Bone marrow (tissue), 2 donors: ENCODE data around the gene FOXF2.

ENCODE experiments used
- DNase-seq, 2 donors: peaks; one replicate each; lab custom pipeline; 2025; lab: John Stamatoyannopoulos, UW

The FOXF2 gene

DNA sequence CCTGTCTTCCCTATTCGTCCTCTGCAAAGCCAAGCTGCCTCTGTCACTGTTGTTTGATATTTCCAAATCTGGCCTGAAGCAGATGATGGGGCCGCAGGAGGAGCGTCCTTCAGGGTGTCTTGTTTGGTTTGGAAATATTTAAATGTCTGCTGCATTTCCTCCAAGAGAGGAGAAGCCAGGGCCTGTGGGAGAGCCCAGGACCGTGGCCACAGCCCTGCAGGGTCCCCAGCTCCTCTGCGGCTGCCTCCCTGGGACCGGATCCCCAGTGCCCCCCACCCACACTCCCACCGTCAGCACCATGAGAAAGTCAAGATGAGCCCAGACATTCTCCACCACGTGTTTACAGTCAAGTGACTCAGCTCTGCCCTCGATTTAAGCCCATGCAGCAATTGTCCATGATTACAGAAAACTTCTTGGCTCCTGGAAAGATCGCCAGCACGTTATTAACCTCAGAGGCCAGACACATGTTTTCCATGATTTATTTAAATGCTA is 18.2 kb downstream of the FOXF2 start:
- no peak for DNase-seq

DNA sequence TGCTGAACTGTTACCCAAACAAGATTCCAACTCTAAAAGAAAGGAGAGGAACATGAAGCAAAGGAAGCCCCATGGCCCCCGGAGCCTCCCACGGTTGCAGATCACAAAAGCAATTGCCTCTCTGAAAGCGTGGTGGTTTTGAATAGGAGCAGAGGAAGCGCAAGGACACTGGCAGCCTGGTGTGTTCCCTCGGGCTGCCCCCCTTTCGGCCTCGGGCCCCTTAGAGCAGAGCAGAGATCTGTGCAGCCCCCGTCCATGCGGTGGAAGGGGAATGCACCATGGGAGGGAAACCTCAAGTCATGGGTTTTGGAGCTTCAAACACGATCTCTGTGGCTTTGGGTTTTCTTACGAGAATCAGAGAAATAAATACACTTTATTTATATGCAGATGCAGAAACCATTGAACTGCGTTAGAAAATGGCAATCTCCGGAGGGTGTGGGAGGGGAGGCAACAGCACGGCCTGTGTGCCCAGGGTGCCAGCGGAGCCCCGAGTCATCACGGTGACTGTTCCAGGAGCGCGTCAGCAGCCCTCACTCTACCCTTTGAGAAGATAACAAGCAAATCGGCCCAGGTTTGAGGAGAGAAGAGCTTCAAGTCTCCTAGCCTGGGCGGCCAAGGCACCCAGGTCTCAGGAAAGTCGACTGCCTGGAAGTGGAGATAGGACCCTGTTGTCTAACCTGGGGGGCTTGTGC is 20.5 kb downstream of the FOXF2 start:
- no peak for DNase-seq

DNA sequence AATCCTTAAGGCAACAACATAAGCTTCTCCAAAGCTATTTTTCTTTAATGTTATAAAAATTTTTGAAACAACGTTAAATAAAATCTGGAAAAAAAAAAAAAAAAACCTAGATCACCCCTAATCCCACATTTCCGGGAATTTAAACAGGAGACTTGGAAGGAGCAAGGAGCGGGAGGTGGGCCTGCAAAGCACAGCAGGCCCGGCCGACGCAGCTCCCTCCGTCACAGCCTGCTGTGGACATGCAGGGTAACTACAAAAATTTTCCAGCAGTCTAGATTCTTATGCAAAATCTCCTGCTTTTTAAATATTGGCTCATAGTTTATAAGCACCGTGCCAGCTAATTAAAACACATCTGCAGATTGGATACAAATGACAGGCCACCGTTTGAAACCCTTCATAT is 23.5 kb downstream of the FOXF2 start:
- DNase-seq, result no peak

DNA sequence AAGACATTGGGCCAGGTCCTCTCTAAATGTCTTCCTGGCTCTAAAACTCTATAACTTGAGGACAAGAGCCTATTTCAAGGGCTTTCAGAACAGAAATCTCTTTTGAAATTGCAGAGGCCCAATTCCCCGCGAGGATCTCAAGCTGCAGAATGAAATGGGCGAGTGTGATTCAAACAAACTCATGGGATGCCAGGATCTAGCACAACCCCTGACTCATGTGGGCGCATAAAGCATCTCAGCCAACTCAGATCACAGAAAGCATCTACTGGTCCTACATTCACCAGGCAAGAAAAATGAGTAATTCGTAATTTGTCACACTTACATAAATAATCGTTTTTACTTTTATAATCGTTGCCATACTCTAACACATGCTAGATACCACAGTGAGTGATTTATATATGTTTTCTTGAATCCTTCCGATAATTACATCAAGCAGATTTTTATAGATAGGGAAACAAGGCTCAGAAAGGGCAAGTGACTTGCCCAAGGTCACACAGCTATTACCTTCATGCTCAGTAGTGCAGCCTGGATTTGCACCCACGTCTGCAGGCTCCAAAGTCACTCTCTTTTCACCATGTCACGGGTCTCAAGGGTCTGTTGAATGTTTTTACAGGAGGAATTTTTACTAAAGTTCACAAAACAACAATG is 26.2 kb downstream of the FOXF2 start:
- DNase-seq, result no peak

DNA sequence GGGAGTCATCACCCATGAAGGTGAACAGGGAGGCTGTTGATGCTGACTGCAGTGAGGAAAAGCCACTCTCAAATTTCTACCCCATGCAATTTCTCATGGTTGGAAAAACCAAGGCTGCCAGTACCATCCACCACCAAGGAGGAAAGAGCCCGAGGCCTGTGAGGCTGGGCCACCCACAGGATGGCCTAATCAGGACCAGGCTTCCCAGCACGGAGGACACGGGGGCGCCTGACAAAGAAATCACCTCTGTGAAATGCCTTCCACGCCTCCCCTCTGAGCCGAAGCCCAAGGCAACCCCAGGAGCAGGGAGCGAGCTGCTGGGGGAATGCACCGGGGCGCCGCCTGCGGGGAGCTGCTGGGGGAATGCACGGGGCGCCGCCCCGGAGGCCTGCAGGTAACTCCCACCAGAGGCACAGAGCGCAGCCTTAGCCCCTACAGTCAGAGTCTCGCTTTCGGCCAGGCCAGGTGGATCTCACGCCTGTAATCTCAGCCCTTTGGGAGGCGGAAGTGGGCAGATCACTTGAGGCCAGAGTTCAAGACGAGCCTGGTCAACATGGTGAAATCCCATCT is 26.9 kb downstream of the FOXF2 start:
- no peak for DNase-seq

DNA sequence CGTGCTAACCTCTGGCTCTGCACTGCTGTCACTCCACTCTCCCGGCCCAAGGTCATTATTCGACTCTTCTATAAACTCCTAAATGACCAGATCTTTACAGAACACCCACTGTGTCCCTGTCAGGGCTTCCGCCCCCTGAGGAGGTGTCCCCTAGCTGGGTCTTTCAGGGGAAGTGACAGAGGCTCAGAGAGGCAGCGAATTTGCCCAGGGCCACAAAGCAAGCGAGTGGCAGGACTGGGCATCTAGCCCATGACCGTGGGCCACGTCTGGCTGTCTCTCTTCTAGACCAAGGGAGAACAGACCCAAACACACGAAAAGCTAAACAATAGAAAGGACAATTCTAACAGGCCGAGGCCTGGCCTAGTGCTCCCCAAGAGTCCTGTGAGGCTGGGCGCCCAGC is 27.4 kb downstream of the FOXF2 start:
- no peak for DNase-seq

DNA sequence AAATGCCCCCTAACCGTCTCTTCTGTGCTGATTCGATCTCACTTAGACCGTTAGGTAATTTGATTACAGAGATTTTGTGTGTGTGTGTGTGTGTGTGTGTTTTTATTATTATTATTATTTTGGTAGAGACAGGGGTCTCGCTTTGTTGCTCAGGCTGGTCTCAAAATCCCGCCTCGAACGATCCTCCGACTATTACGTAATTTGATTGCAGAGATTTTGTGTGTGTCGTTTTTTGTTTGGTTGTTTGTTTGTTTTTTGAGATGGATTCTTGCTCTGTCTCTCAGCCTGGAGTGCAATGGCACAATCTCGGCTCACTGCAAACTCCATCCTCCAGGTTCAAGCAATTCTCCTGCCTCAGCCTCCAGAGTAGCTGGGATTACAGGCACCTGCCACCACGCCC is 28.3 kb downstream of the FOXF2 start:
- DNase-seq, result no peak

DNA sequence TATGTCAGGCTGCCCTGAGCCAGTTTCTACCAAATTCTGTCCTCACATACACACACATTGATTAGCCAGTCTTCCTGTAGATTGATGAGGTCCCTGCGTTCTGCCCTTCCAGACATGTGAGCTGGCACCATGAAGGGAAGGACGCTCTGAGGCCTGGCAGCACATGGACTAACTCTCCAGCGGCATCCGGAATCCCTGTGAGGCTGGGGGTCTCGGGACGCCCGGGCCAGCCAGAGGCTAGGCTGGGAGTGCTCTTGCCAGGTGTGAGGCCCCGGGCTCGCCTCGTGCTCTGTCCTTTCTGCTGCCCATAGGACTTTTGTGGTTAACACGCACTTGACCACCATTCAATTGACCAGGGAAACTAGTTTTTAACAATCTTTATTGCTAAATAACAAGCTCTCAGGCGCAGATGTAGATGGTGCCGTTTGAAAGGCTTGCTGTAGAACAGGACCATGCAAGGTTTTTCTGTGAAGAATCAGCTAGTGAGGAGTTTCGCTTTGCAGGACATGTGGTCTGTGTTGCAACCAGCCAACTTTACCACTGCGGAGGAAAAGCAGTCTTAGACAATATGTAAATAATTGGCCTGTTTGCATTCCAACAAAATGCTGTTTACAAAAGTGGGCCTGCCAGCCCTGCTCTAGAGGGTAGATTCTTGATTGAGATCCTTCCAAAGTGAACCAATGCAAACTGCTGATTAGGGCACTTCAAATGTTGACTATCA is 29.3 kb downstream of the FOXF2 start:
- no peak for DNase-seq

DNA sequence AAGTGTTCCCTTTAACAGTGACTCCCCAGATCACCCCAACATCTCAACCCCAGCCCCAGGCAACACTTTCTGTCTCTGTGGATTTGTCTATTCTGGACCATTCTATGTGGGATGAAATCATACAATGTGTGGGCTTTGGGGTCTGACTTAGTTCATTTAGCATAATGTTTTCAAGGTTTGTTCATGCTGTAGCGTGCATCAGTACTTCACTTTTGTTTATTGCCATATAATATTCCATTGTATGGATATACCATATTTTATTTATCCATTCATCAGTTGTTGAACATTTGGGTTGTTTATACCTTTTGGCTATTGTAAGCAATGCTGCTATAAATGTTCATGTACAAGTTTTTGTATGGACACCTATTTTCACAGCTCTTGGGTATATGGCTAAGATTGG is 31.0 kb downstream of the FOXF2 start:
- no peak for DNase-seq

DNA sequence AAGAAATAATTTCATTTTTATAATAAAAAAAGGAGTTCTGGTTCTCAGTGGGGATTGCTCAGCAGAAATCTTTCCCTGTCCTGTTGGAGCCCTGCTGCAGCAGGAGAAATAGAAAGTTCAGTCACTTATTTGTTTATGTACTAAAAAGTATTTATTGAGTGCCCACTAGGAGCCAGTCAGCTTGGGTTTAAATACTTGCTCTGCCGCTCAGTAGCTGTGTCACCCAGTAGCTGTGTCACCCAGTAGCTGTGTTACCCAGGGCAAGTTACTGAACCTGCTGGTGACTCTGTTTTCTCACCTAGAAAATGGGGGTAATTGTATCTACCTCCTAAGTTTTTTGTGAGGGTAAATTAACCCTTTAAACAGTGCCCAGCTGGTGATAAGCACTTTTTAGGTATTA is 32.9 kb downstream of the FOXF2 start:
- no peak for DNase-seq

DNA sequence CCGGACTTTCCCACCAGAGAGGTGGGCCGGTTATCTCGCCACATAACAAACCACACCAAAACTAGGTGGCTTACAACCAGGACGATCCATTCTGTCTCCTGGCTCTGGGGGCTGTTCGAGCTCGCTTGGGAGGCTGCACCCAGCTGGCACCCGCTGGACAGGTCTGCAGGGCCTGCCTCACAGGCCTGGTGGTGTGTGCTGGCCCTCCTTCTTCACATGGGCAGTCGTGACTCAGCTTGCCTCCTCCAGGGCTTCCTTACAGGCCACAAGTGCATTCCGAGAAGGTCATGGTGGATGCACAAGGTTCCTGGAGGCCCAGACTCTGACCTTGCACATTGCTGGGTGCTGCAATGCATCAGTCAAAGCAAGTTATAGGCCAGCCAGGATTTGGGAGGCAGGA is 34.2 kb downstream of the FOXF2 start:
- no peak for DNase-seq

DNA sequence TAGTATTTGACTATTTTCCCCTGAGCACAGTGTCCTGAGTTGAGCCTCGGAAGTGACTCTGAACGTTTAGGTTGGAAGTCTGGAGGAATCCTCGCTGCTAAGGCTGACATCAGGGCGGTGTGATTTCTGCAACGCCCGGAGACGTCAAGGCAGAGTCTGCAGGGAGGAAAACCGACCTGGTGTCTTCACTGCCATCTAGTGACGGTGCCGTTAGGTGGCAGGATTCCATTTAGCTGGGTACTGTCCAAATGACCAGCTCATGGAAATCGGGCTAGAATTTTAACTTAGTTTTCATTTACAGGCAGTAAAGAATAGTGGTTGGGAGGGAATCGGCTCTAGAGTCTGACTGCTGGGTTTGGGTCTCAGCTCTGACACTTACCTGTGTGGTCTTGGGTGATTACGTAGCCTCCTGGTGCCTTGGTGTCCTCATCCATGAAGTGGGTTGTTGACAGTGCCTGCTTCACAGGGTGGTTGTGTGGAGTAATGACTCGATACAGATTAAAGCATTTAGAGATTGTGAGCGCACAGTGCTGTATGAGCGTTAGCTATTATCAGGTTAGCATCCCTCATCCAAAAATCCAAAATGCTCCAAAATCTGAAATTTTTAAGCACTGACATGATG is 35.0 kb downstream of the FOXF2 start:
- no peak for DNase-seq

DNA sequence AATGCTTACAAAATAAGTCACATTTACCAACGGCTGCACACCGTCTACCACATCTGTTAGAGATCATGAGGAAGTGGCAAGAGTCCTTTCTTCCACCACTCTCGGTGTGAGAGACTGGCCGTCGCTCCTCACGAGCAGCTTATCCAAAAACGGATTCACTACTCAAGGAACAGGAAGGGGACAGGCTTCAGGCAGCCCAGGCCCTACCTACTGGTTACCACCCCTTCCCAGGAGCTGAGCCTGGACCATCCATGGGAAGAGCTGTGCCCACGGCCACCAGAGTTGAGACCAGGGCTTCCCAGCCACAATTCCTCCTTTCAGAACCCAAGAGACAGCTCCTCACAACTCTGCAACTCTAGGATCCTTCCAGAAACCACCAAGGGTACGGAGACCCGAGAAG is 37.0 kb downstream of the FOXF2 start:
- no peak for DNase-seq

DNA sequence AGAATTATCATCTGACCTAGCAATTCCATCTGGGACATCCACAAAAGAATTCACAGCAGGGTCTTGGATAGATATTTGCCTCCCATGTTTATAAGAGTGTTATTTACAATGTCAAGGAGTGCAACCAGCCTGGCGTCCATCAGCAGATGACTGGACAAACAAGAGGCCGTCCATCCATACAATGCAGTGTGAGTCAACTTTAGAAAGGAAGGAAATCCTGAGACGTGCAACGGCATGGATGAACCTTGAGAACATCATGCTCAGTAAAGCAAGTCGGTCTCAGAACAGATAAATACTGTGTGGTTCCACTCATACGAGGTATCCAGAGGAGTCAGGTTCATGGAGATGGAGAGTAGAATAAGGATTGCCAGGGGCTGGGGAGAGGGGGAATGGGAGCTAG is 46.4 kb downstream of the FOXF2 start:
- no peak for DNase-seq

DNA sequence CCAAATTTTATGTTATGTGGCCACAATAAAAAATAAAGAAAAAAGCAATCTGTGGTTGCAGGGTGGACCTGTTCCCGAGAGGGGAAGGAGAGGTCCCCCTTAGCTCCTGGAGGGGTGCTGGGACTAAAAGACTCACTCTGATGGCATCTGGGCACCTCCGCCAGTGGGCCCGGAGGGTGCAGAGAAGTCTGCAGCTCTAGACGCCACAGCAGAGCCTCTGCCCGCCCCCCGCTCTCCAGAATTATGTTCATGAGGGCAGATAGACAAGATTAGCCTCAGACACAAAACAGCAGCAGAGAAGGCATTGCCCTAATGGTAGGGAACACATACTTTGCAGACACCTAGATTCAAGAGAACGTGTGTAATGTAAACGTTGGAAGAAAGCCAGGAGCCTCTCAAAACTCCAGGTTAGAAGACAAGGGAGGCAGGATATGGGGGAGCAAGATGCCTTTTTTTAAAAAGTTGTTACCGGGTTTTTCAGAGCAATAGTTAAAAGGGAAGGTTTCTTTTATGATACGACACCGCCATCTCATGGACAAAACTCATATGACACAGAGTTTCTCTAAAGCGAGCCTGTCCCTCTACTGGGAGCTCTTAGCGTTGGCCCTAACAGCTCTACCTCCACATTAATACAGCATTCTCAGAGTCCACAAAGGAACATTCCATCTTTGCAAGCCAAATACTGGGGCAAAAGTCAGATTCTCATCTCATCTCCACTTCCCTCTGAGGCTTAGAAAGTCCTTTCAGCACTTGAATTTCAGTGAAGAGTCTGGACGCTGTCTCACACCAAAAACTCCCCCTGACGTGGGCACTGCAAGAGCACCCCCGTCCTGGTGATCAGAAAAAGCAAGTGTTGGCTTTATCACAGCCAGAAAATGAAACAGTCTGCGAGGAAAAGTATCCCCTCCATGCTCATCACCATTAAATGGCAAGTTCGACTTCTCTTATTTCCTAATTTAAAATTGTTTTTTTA is 47.2 kb downstream of the FOXF2 start:
- DNase-seq, result peak in 1 of 2 donors; percentile 14

DNA sequence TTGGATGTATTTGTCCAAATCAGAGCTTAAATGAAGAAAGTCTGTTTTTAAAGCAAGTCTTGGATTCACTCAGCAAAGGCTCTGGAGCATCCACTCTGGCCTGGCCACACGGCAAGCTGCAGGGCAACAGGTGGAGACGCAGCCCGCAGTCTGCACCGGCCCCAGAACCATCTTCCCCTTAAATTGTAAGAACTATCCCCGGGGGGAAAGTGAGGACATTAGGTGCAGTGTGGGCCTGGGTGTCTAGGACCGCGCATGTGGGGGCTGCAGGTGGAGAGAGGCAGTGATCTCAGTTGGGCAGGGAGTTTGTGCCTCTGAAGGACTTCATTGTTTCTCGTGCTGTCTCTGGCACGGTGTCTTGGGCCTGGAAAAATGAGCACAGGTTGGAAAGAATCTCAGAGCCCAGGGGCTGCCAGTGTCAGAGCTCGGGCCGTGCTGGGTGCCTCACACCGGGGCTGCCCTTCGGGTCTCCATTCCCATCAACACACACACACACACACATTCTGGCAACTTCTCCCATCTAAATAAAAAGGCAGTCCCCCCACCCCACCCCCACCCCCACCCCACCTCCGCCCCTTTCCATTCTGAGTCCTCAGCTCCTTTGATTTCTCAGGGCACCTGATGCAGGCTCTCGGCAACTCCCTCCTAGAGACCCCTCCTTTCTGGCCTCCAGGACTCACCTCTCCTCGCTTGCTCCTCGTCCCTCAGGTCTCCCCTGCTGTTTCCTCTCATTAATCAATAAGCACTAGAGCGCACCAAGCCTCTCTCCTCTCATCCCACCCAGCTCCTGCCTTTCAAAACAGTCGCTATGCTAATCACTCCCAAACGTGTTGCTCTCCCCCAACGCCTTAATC is 48.4 kb downstream of the FOXF2 start:
- no peak for DNase-seq

DNA sequence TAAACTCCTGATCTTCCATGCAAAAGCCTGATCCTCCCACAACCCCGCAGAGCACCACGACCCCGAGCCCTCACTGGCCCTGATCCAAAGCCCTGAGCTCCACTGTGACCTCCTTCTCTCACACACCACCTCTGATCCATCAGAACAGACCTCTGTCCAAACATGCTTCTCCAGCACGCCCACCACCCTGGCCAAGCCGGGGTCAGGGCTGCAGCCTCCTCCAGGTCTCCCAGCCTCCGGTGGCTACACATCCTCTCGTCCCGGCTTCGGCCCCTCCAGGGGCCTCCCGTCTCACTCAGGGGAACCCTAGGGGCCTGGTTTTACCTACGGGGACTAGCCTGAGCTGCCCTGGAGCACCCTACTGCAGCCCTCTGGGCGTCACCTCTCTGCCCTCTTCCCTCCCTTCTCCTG is 49.1 kb downstream of the FOXF2 start:
- DNase-seq, result no peak

DNA sequence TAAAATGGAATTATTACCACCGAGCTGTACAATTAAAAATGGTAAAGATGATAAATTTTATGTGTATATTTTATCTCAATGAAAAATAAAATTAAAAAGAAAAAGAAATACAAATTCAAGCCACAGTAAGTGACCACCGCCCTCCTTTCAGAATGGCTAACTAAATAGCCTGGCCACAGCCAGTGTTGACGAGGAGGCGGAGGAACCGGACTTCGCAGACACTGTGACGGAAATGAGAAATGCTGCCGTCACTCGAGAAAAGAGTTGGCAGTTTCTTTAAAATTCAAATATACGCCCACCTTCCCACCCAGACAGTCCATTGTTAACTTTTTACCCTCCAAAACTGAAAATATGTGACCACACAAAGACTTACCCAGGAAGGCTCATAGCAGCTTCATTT is 50.0 kb downstream of the FOXF2 start:
- DNase-seq, result no peak

DNA sequence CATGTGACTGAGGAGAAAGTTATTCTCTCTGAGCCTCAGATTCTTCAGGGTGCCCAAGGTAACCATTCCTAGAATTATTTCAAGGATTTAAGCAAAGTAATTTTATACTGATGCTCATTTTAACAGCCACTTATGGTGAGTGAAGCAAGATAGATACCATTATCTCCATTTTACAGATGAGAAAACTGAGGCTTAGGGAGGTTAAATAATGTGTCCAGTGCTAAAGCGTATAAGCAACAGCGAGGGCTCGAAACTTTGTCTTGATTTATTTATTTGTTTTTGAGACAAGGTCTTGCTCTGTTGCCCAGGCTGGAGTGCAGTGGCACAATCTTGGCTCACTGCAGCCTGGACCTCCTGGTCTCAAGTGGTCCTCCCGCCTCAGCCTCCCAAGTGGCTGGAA is 53.6 kb downstream of the FOXF2 start:
- no peak for DNase-seq
